ENCODE measurements around the gene SLC16A5. TPM values are rescaled to one million over a fixed set of nuclear protein-coding genes. Genes with fewer than 3 reads are reported as not detected.

Gene SLC16A5
- total RNA-seq, 4 donors from 2014 or later, result 41.1 to 101 (median 62.6) TPM

DNA sequence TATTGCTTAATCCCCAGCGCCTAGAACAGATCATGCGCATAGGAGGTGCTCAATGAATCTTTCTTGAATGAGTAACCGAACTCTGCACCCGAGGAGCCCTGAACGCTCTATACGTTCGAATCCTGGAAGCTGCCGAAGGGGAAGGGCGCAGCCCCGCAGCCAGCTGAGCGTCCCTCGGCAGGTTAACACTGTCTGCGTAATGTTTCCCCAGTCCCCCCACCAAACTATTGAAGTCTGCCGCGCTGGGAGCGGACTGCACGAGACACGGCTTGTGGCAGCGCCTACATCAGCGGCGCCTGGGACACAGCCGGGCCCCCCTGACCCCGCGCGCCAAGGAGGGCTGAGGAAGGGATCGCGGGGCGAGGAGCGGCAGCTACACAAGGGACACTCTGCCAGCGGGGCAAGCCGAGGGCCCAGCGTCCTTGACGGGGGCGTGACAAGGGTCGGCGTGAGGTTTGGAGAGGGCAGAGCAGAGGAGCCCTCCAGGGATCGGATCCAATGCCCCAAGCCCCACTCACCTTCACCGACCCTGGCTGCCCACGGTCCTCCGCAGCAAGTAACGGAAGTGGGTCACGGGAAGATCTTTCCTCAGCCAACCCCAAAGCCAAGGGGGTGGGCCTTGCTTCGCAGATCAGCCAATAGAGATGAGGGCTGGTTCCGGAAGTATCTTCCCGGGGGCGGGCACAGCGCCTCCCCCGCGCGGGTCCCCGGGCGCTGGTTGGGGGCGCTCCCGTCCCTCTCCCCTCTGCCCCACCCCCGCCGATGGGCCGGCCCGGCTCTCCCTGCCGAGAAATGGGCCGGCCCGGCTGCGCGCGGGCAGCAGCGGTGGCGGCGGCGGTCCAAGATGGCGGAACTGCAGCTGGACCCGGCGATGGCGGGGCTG is 41.1 kb upstream of the SLC16A5 start, which contains the start of the genes ATP5PD and KCTD2:
TSS of gene ATP5PD (minus strand) at position 563 of the 883 bp plus-strand sequence. CDS start 4,319 bp downstream, outside the sequence.
TSS of gene KCTD2 (plus strand) at position 819 of the 883 bp plus-strand sequence. CDS start at position 845, 26 bp downstream.
- DNase-seq (ENCODE audit: low spot score in 2 of 2), result peak; percentile 94 to 99
- TF ChIP-seq POLR2A (IDR thresholded peaks at IDR 0.05), result peak in 1 of 2 donors; percentile 82
- TF ChIP-seq, protein P1, sequence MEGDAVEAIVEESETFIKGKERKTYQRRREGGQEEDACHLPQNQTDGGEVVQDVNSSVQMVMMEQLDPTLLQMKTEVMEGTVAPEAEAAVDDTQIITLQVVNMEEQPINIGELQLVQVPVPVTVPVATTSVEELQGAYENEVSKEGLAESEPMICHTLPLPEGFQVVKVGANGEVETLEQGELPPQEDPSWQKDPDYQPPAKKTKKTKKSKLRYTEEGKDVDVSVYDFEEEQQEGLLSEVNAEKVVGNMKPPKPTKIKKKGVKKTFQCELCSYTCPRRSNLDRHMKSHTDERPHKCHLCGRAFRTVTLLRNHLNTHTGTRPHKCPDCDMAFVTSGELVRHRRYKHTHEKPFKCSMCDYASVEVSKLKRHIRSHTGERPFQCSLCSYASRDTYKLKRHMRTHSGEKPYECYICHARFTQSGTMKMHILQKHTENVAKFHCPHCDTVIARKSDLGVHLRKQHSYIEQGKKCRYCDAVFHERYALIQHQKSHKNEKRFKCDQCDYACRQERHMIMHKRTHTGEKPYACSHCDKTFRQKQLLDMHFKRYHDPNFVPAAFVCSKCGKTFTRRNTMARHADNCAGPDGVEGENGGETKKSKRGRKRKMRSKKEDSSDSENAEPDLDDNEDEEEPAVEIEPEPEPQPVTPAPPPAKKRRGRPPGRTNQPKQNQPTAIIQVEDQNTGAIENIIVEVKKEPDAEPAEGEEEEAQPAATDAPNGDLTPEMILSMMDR (IDR thresholded peaks at IDR 0.05), result no peak
- peak within 1 kb of the TSS; percentile 98 for H3K4me3 ChIP-seq (ENCODE audit: low read depth, poor library complexity, severe bottlenecking)
- 1% methylated on average over 44 to 47 of the region's 72 CpGs for WGBS, 2 donors
- intact Hi-C loops (cut with DNase I; ENCODE audit: low total_unique reads), result no loop called here

DNA sequence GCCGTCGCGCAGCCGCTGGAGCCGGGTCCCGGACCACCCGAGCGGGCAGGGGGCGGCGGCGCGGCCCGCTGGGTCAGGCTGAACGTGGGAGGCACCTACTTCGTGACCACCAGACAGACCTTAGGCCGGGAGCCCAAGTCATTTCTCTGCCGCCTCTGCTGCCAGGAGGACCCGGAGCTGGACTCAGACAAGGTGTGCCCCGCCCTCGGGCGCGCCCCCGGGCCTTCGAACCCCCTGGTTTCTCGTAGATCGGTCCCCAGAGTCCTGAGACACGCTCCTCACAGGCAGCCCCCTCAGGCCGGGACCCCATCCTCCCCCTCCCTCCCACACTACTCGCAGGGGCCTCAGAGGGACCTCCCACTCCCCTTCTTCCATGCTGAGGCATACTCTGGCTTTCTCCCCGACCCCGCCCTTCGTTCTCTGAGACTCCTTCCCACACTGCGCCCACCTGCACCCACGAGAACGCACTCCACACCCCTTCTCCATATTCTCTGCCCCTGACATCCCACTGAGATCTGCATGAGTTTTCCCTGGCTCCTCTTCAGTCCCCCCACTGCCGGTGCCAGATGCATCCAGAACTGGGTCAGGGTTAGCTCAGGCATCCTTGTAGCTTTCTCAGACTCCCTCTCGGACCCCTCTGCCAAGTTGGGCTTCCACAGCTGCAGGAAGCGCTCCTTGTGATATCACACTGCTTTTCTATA is 40.2 kb upstream of the SLC16A5 start:
- intact Hi-C loops (cut with DNase I; ENCODE audit: low total_unique reads), result no loop called here
- TF ChIP-seq, protein P1 (IDR thresholded peaks at IDR 0.05), result no peak
- no peak for TF ChIP-seq POLR2A (IDR thresholded peaks at IDR 0.05)
- WGBS, 2 donors, result 1 to 3% methylated on average over 11 to 16 of the region's 38 CpGs
- H3K4me3 ChIP-seq (ENCODE audit: low read depth, poor library complexity, severe bottlenecking), result peak overlapping the region; percentile 65
- DNase-seq (ENCODE audit: low spot score in 2 of 2), result peak; percentile 33 to 90

DNA sequence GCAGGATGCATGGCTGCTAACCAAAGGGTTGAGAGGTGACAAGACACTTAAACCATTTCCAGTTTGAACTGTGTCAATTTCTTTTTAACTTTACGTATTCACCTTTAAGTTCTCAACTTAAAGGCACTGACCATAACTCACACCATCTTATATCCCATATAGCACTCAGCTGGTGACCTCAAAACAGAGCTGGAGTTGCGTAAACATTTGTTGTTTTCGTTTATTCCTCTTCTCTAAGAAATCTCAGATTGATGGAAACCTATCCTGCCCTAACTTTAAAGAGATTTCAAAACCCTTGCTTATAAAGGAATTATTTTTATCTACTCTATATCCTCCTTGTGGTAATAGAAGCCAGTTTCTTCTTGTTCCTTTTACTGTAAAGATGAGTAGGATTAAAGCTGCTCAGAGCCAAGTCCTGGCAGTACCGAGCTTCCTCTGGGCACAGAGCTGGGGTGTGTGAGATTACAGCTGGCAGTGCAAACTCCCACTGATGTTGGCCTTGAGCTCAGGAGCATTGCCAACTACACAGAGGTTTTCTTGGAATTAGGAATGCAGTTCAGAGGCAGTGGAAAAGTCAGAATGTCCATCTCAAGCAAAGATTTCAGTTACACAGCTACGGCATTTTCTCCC is 39.4 kb upstream of the SLC16A5 start:
- TF ChIP-seq, protein P1 (IDR thresholded peaks at IDR 0.05), result no peak
- no peak for TF ChIP-seq POLR2A (IDR thresholded peaks at IDR 0.05)
- peak overlapping the region; percentile 65 for H3K4me3 ChIP-seq (ENCODE audit: low read depth, poor library complexity, severe bottlenecking)
- intact Hi-C loops (cut with DNase I; ENCODE audit: low total_unique reads), result no loop called here
- no peak for DNase-seq (ENCODE audit: low spot score in 2 of 2)
- WGBS, 2 donors, result 11 to 19% methylated on average over 5 of the region's 5 CpGs

DNA sequence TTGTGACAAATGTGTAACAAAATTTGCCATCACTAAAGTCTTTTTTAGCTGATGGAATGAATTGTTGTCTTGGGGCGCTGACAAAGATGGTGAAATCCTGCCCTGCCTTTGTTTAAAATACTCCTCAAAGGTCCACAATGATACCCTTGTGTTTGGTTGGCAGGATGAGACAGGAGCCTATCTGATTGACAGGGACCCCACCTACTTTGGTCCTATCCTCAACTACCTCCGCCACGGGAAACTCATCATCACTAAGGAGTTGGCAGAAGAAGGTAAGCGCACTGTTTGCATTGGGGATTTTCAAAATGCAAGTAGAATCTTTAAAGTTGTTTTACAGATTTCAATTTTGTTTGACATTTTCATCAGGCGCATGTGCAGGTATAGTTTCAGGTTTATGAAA is 38.7 kb upstream of the SLC16A5 start:
- no peak for DNase-seq (ENCODE audit: low spot score in 2 of 2)
- TF ChIP-seq POLR2A (IDR thresholded peaks at IDR 0.05), result no peak
- TF ChIP-seq, protein P1 (IDR thresholded peaks at IDR 0.05), result no peak
- no peak overlapping the region for H3K4me3 ChIP-seq (ENCODE audit: low read depth, poor library complexity, severe bottlenecking)
- intact Hi-C loops (cut with DNase I; ENCODE audit: low total_unique reads), result no loop called here
- WGBS, 2 donors, result 68 to 73% methylated on average over 5 of the region's 5 CpGs

DNA sequence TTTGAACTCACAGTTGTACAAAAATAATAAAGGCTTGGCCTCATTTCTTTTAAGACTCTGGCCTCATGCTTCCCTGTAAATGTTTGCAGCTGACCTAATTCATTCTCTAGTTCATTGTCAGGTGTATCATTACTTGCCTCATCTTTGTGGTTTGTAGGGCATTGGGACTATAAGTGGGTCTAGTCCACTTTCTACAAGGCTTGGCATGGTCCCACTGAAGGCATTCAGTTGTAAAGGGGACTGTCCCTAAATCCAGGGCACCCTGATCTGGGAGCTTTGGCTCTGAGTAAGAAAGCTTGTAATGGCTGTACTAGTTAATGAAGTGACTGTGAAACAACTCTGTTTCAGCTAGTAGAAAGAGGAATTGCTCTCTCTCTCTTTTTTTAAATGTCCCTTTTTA is 38.0 kb upstream of the SLC16A5 start:
- no peak overlapping the region for H3K4me3 ChIP-seq (ENCODE audit: low read depth, poor library complexity, severe bottlenecking)
- intact Hi-C loops (cut with DNase I; ENCODE audit: low total_unique reads), result no loop called here
- DNase-seq (ENCODE audit: low spot score in 2 of 2), result no peak
- TF ChIP-seq, protein P1 (IDR thresholded peaks at IDR 0.05), result no peak
- TF ChIP-seq POLR2A (IDR thresholded peaks at IDR 0.05), result no peak
